Astrocyte (in vitro differentiated cells and primary cell): ENCODE data around the gene XRCC5.

Source experiments
- EZH2 ChIP-seq: IDR thresholded peaks from 2 replicates; pipeline ENCODE4 v1.6.1; 2012; ENCODE audit warnings: mild to moderate bottlenecking, low read length, inconsistent platforms; ENCODE audit not compliant: insufficient read depth
- TF ChIP-seq, protein P1 (sequence below): IDR thresholded peaks from 2 replicates; pipeline ENCODE4 v1.5.1; 2011; ENCODE audit warnings: low read depth, mild to moderate bottlenecking, inconsistent platforms, low read length, moderate library complexity; ENCODE audit not compliant: insufficient read depth

DNA sequence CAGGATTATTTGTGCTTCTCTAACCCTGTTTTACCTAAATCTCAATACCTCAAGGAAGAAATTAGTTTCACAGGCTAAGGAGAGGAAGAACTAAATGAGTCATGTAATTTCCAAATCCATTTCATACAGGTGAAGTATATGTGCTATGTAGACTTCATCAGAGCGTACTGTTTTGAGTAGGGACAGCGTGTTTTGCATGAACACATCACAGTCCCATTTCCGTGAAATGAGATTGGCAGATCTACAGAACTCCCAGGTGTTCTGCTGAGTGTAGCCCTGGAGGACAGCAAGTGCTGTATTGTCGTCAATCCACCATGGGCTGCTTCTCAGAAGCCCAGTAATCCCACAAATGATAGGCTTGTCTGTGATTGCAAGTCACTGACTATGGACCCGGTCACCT lies 97.7 kb downstream of the XRCC5 start:
- no peak for TF ChIP-seq EZH2
- TF ChIP-seq, protein P1, sequence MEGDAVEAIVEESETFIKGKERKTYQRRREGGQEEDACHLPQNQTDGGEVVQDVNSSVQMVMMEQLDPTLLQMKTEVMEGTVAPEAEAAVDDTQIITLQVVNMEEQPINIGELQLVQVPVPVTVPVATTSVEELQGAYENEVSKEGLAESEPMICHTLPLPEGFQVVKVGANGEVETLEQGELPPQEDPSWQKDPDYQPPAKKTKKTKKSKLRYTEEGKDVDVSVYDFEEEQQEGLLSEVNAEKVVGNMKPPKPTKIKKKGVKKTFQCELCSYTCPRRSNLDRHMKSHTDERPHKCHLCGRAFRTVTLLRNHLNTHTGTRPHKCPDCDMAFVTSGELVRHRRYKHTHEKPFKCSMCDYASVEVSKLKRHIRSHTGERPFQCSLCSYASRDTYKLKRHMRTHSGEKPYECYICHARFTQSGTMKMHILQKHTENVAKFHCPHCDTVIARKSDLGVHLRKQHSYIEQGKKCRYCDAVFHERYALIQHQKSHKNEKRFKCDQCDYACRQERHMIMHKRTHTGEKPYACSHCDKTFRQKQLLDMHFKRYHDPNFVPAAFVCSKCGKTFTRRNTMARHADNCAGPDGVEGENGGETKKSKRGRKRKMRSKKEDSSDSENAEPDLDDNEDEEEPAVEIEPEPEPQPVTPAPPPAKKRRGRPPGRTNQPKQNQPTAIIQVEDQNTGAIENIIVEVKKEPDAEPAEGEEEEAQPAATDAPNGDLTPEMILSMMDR: no peak
